DND-41 (cell line): ENCODE results near the gene JAKMIP1.

ENCODE experiments used
- EZH2 ChIP-seq: IDR thresholded peaks from 3 replicates; pipeline ENCODE4 v1.6.1; 2012; ENCODE audit warnings: borderline replicate concordance, low read depth, mild to moderate bottlenecking, moderate library complexity, low read length, inconsistent platforms; ENCODE audit not compliant: severe bottlenecking
- TF ChIP-seq, protein P1 (sequence below): IDR thresholded peaks from 2 replicates; pipeline ENCODE4 v1.5.1; 2012; ENCODE audit warnings: borderline replicate concordance, low read length, moderate library complexity, mild to moderate bottlenecking; ENCODE audit not compliant: poor library complexity, severe bottlenecking; ENCODE audit errors: extremely low read depth

DNA sequence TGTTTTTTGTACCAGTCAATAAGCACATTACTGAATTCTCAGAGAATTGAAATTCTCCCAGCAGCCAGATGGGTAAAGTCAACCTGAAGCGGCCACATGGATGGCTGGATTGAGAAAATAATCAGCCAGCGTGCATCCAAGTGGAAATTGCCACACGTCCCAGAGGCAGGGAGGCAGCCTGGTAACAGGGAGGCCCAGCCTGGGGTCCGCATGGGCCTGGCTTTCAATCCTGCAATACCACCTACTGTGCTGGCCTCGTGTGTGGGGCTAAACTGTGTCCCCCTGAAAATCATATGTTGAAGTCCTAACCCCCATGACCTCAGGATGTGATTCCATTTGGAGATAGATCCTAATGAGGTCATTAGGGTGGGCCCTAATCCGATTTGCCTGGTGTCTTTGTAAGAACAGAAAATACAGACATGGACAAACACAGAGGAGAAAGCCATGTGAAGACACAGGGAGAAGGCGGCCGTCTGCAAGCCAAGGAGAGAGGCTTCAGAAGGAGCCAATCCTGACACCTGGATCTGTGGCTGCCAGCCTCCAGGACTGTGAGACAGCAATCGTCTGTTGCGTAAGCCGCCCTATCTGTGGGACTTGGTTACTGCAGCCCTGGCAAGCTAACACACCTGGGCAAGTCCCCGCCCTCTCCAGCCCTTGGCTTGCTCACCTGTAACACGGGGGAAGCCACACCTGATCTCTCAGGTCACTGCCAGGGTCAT is 90.3 kb downstream of the JAKMIP1 start:
- TF ChIP-seq, protein P1, sequence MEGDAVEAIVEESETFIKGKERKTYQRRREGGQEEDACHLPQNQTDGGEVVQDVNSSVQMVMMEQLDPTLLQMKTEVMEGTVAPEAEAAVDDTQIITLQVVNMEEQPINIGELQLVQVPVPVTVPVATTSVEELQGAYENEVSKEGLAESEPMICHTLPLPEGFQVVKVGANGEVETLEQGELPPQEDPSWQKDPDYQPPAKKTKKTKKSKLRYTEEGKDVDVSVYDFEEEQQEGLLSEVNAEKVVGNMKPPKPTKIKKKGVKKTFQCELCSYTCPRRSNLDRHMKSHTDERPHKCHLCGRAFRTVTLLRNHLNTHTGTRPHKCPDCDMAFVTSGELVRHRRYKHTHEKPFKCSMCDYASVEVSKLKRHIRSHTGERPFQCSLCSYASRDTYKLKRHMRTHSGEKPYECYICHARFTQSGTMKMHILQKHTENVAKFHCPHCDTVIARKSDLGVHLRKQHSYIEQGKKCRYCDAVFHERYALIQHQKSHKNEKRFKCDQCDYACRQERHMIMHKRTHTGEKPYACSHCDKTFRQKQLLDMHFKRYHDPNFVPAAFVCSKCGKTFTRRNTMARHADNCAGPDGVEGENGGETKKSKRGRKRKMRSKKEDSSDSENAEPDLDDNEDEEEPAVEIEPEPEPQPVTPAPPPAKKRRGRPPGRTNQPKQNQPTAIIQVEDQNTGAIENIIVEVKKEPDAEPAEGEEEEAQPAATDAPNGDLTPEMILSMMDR: peak; percentile 52
- TF ChIP-seq EZH2: no peak
